Activated CD4-positive, alpha-beta memory T cell treated with anti-CD3 and anti-CD28 coated beads for 36 hours (primary cell): ENCODE measurements around the gene IGSF23. TPM values are rescaled to one million over a fixed set of nuclear protein-coding genes. Genes with fewer than 3 reads are reported as not detected.
"Not testable (repeated sequence)": the region's sequence is repeated elsewhere in the genome, so short reads cannot be mapped to it uniquely, and the experiment has no call there.

ENCODE experiments used
- CTCF ChIA-PET: fragments of 350-600 bp; sonication (Branson Sonifier 250); formaldehyde crosslinking; loops from one replicate; lab custom pipeline; 2021; ENCODE audit warnings: antibody characterized with exemption, inconsistent platforms; lab: Charles Lee
- POLR2A ChIA-PET: fragments of 350-600 bp; sonication (Branson Sonifier 250); formaldehyde crosslinking; loops from one replicate; lab custom pipeline; 2021; ENCODE audit warnings: antibody characterized with exemption; lab: Charles Lee
- DNase-seq: peaks from one replicate; pipeline ENCODE4 v3.0.0-alpha.2; 2020
- H3K27ac Mint-ChIP-seq: one replicate; pipeline ENCODE4 v1.8.0; 2021; ENCODE audit warnings: mixed read lengths
- H3K27me3 Mint-ChIP-seq: one replicate; pipeline ENCODE4 v1.8.0; 2021; ENCODE audit warnings: mixed read lengths
- H3K36me3 Mint-ChIP-seq: one replicate; pipeline ENCODE4 v1.8.0; 2021; ENCODE audit warnings: mixed read lengths
- H3K4me1 Mint-ChIP-seq: one replicate; pipeline ENCODE4 v1.8.0; 2021; ENCODE audit warnings: low read depth, mixed read lengths
- H3K4me3 Mint-ChIP-seq: one replicate; pipeline ENCODE4 v1.8.0; 2021; ENCODE audit warnings: mild to moderate bottlenecking, mixed read lengths
- H3K9me3 Mint-ChIP-seq: one replicate; pipeline ENCODE4 v1.8.0; 2021; ENCODE audit warnings: mixed read lengths
- intact Hi-C: fragments of 100-400 bp; cut with micrococcal nuclease; formaldehyde crosslinking; loops from one replicate; pipeline ENCODE4 v1.15.1; 2023
- total RNA-seq, 2 experiments: library from RNA; stranded (reverse); gene quantifications; one replicate each; pipeline ENCODE4 v1.2.3, GENCODE V29; 2021

Gene IGSF23
- total RNA-seq, 2 experiments from 2014 or later = not detected

GRCh38 chr19:44590245-44591059 lies 22.9 kb upstream of the IGSF23 start:
- H3K4me1 Mint-ChIP-seq = peaks cover 15% of the 10 kb centered on the region
- H3K27me3 Mint-ChIP-seq = peaks cover 5% of the 10 kb centered on the region
- CTCF ChIA-PET = no interaction called here
- H3K9me3 Mint-ChIP-seq = peaks cover 12% of the 10 kb centered on the region
- intact Hi-C loops = no loop called here
- no peak overlapping the region for H3K4me3 Mint-ChIP-seq
- DNase-seq = no peak
- POLR2A ChIA-PET = no interaction called here
- no peaks in the 10 kb centered on the region for H3K36me3 Mint-ChIP-seq
- no peak overlapping the region for H3K27ac Mint-ChIP-seq

DNA sequence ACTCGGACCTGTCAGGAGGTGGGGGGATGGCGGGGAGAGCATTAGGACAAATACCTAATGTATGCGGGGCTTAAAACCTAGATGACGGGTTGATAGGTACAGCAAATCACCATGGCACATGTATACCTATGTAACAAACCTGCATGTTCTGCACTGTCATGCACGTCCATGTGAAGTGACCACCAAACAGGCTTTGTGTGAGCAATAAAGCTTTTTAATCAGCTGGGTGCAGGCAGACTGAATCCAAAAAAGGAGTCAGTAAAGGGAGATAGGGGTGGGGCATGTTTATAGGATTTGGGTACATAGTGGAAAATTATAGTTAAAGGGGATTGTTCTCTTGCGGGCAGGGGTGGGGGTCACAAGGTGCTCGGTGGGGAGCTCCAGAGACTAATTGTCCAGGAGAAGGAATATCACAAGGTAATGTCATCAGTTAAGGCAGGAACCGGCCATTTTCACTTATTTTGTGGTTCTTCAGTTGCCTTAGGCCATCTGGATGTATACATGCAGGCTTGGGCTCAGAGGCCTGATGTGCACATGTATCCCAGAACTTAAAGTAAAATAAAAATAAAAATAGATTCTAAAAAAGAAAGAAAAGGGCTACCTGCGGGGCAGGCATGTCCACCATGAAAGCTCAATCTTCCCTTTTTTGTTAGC lies 21.9 kb upstream of the IGSF23 start:
- CTCF ChIA-PET, H3K27ac Mint-ChIP-seq, POLR2A ChIA-PET, H3K27me3 Mint-ChIP-seq, H3K36me3 Mint-ChIP-seq, intact Hi-C loops, DNase-seq, H3K4me3 Mint-ChIP-seq: not testable (repeated sequence)
- Mint-ChIP-seq H3K9me3 (peaks cover 12% of the 10 kb centered on the region), H3K4me1 (peaks cover 15% of the 10 kb centered on the region)

DNA sequence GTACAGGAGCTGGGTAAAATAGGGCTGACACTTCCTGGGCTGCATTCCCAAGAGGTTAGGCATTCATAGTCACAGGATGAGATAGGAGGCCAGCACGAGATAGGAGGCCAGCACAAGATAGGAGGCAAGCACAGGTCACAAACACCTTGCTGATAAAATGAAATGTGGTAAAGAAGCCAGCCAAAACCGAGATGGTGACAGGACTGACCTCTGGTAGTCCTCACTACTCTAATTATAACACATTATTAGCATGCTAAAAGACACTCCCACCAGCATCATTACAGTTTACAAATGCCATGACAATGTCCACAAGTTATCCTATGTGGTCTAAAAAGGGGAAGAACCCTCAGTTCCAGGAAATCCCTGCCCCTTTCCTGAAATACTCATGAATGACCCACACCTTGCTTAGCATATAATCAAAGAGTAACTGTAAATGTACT lies 20.9 kb upstream of the IGSF23 start:
- Mint-ChIP-seq H3K9me3 (peaks cover 9% of the 10 kb centered on the region), H3K4me3 (no peak overlapping the region), H3K36me3 (no peaks in the 10 kb centered on the region), H3K4me1 (peaks cover 12% of the 10 kb centered on the region), H3K27ac (no peak overlapping the region), H3K27me3 (peaks cover 9% of the 10 kb centered on the region)
- CTCF ChIA-PET = no interaction called here
- intact Hi-C loops = no loop called here
- POLR2A ChIA-PET = no interaction called here
- DNase-seq = no peak

GRCh38 chr19:44593294-44593693 lies 20.1 kb upstream of the IGSF23 start:
- Mint-ChIP-seq H3K4me1 (peaks cover 6% of the 10 kb centered on the region), H3K27ac (no peak overlapping the region), H3K36me3 (no peaks in the 10 kb centered on the region), H3K4me3 (no peak overlapping the region), H3K27me3 (peaks cover 9% of the 10 kb centered on the region), H3K9me3 (peaks cover 6% of the 10 kb centered on the region)
- ChIA-PET POLR2A (no interaction called here), CTCF (no interaction called here)
- intact Hi-C loops = no loop called here
- DNase-seq = no peak

DNA sequence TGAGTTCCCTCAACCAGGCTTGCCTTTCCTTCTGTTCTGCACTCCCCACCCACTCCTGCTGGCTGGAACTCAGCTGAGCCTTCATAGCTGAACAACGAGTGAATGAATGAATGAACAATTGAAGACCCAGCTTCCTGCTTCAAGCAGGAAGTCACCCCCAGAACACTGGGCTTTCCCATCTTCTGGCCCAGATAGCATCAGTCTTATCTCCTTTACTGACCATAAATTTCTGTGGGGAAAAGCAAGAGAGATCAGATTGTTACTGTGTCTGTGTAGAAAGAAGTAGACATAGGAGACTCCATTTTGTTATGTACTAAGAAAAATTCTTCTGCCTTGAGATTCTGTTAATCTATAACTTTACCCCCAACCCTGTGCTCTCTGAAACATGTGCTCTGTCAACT lies 19.5 kb upstream of the IGSF23 start:
- H3K27ac Mint-ChIP-seq, CTCF ChIA-PET, H3K36me3 Mint-ChIP-seq, H3K27me3 Mint-ChIP-seq, H3K4me1 Mint-ChIP-seq, H3K9me3 Mint-ChIP-seq, intact Hi-C loops, DNase-seq, POLR2A ChIA-PET, H3K4me3 Mint-ChIP-seq: not testable (repeated sequence)

DNA sequence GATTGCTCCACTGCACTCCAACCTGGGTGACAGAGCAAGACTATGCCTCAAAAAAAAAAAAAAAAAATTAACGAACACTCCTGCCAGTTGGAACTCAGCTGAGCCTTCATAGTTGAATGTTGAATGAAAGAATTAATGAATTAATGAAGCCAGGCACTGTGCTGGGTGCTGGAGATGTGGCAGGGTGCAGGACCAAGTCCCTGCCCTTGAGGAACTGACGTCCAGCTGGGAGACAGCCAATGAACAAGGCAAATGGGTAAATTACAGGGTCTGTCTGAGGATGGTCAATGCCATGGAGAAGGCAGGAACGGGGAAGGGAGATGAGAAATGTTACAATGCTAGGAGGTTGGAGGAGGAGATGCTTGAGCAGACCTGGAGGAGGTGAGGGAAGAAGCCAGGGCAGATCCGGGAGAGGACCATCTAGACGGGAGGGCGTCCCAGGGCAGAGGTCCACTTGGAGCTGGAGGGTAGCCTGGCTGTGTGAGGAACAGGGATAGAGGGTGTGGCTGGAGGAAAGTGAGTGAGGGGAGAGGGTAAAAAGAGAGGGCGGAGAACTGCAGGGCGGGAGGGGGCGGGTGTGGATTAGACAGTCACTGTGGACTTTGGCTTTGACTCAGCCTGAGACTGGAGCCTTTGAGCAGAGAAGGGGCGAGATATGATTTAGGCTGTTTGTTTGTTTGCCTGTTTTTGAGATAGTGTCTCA lies 16.8 kb upstream of the IGSF23 start:
- no peaks in the 10 kb centered on the region for H3K4me1 Mint-ChIP-seq
- H3K36me3 Mint-ChIP-seq = no peaks in the 10 kb centered on the region
- H3K9me3 Mint-ChIP-seq = peaks cover 4% of the 10 kb centered on the region
- intact Hi-C loops = no loop called here
- no peak for DNase-seq
- ChIA-PET CTCF (no interaction called here), POLR2A (no interaction called here)
- H3K27ac Mint-ChIP-seq = no peak overlapping the region
- H3K4me3 Mint-ChIP-seq = no peak overlapping the region
- H3K27me3 Mint-ChIP-seq = peaks cover 11% of the 10 kb centered on the region

- peaks cover 4% of the 10 kb centered on the region for H3K9me3 Mint-ChIP-seq
- no peak overlapping the region for H3K4me3 Mint-ChIP-seq
- H3K4me1 Mint-ChIP-seq = no peaks in the 10 kb centered on the region
- ChIA-PET POLR2A (no interaction called here), CTCF (no interaction called here)
- H3K27me3 Mint-ChIP-seq = peaks cover 10% of the 10 kb centered on the region
- no peak overlapping the region for H3K27ac Mint-ChIP-seq
- no peaks in the 10 kb centered on the region for H3K36me3 Mint-ChIP-seq
- DNase-seq = no peak
- intact Hi-C loops = no loop called here
Observed at GRCh38 chr19:44597131-44597491, 16.3 kb upstream of the IGSF23 start.

GRCh38 chr19:44598355-44598754 lies 15.0 kb upstream of the IGSF23 start:
- H3K4me3 Mint-ChIP-seq = no peak overlapping the region
- no peak overlapping the region for H3K27ac Mint-ChIP-seq
- no peaks in the 10 kb centered on the region for H3K4me1 Mint-ChIP-seq
- H3K36me3 Mint-ChIP-seq = no peaks in the 10 kb centered on the region
- intact Hi-C loops = no loop called here
- peaks cover 4% of the 10 kb centered on the region for H3K9me3 Mint-ChIP-seq
- ChIA-PET CTCF (no interaction called here), POLR2A (no interaction called here)
- DNase-seq = no peak
- peaks cover 10% of the 10 kb centered on the region for H3K27me3 Mint-ChIP-seq

GRCh38 chr19:44598880-44599279 lies 14.5 kb upstream of the IGSF23 start:
- CTCF ChIA-PET = no interaction called here
- no peak overlapping the region for H3K27ac Mint-ChIP-seq
- intact Hi-C loops = no loop called here
- H3K4me1 Mint-ChIP-seq = no peaks in the 10 kb centered on the region
- peaks cover 10% of the 10 kb centered on the region for H3K27me3 Mint-ChIP-seq
- H3K9me3 Mint-ChIP-seq = peaks cover 4% of the 10 kb centered on the region
- DNase-seq = no peak
- H3K4me3 Mint-ChIP-seq = no peak overlapping the region
- H3K36me3 Mint-ChIP-seq = no peaks in the 10 kb centered on the region
- POLR2A ChIA-PET = no interaction called here

DNA sequence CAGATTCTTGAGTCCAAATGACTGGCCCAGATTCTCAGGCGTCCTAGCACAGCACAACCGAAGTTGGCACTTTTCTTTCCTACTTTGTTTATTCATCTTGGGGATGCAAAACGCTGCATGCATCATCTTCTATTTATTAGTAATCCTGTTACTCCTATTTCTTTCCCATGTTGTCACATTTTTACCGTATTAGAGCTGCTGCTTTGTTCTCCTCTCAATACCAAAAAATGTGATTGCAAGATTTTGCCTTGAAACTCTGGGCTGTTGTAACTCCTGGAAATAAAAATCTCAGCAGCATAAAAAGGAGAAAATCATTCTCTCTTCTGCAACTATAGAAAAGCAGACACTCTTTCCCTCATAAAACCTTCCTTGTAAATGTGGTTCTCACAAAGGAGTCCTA lies 12.9 kb upstream of the IGSF23 start:
- no peaks in the 10 kb centered on the region for H3K4me1 Mint-ChIP-seq
- intact Hi-C loops = no loop called here
- H3K4me3 Mint-ChIP-seq = no peak overlapping the region
- POLR2A ChIA-PET = no interaction called here
- H3K9me3 Mint-ChIP-seq = peaks cover 4% of the 10 kb centered on the region
- no peak for DNase-seq
- H3K27me3 Mint-ChIP-seq = peaks cover 10% of the 10 kb centered on the region
- H3K27ac Mint-ChIP-seq = no peak overlapping the region
- CTCF ChIA-PET = interaction anchor here (0.8 to 0.9 kb wide), 2 partner anchors 30 to 54 kb away, joined by 3 read pairs; no protein-coding TSS in a partner anchor
- no peaks in the 10 kb centered on the region for H3K36me3 Mint-ChIP-seq

- Mint-ChIP-seq H3K4me1 (peaks cover 3% of the 10 kb centered on the region), H3K36me3 (no peaks in the 10 kb centered on the region), H3K27me3 (peaks cover 6% of the 10 kb centered on the region), H3K4me3 (no peak overlapping the region), H3K9me3 (peaks cover 4% of the 10 kb centered on the region), H3K27ac (no peak overlapping the region)
- CTCF ChIA-PET = no interaction called here
- POLR2A ChIA-PET = no interaction called here
- DNase-seq = no peak
- intact Hi-C loops = no loop called here
Observed at GRCh38 chr19:44602081-44602480, 11.3 kb upstream of the IGSF23 start.

DNA sequence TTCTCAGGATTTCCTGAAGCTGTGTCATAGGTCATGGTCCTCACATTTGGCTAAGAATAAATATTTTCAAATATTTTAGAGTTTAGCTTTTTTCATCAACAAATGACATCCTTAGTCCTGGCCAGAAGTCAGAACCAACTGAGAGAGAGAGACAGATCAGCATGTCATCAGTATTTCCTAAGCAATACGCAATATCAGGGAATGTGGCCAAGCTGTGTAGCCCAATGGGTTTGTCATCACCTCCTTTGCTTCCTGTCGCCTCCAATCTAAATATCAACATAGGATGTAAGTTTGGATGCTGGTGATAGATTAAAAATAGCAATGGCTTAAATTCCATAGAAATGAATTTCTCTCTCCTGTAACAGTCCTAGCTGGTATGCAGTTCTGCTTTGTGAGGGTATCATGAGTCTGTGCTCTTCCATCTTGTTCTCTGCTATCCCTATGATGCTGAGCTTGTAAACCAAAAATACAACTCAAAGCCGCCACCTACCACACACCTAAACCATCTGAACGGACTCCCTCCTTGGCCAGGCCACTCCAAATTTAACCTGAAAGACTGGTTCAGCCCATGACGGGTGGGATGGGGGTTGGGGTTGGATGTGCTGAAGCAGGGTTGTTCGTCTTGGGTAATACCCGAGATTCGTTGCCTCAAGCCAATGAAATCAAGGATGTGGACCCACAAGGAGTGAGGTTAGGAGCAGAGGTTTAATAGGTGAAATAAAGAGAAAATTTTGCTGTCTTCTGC lies 10.0 kb upstream of the IGSF23 start:
- H3K27me3 Mint-ChIP-seq = peaks cover 9% of the 10 kb centered on the region
- H3K4me3 Mint-ChIP-seq = no peak overlapping the region
- H3K9me3 Mint-ChIP-seq = no peaks in the 10 kb centered on the region
- ChIA-PET CTCF (no interaction called here), POLR2A (no interaction called here)
- intact Hi-C loops = no loop called here
- peaks cover 11% of the 10 kb centered on the region for H3K4me1 Mint-ChIP-seq
- no peak overlapping the region for H3K27ac Mint-ChIP-seq
- no peaks in the 10 kb centered on the region for H3K36me3 Mint-ChIP-seq
- DNase-seq = no peak
